GM21717 (cell line): Measurements from ENCODE around the gene TUBA1C.
"Not testable (repeated sequence)": the region's sequence is repeated elsewhere in the genome, so short reads cannot be mapped to it uniquely, and the experiment has no call there.

Source experiments
- ATAC-seq: cut with Tn5 transposase; IDR thresholded peaks from one replicate; pipeline ENCODE4 v1.9.1; 2021; ENCODE audit warnings: mild to moderate bottlenecking, moderate library complexity; ENCODE audit not compliant: unreplicated experiment

The TUBA1C gene

DNA sequence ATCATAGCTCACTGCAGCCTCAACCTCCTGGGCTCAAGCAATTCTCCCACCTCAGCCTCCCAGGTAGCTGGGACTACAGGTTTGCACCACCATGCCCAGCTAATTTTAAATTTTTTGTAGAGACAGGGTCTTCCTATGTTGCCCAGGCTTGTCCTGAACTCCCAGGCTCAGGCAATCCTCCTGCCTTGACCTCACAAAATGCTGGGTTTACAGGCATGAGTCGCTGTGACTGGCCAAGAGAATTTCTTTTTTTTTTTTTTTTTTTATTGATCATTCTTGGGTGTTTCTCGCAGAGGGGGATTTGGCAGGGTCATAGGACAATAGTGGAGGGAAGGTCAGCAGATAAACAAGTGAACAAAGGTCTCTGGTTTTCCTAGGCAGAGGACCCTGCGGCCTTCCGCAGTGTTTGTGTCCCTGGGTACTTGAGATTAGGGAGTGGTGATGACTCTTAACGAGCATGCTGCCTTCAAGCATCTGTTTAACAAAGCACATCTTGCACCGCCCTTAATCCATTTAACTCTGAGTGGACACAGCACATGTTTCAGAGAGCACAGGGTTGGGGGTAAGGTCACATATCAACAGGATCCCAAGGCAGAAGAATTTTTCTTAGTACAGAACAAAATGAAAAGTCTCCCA, 18.0 kb downstream of the TUBA1C start:
- ATAC-seq: not testable (repeated sequence)

DNA sequence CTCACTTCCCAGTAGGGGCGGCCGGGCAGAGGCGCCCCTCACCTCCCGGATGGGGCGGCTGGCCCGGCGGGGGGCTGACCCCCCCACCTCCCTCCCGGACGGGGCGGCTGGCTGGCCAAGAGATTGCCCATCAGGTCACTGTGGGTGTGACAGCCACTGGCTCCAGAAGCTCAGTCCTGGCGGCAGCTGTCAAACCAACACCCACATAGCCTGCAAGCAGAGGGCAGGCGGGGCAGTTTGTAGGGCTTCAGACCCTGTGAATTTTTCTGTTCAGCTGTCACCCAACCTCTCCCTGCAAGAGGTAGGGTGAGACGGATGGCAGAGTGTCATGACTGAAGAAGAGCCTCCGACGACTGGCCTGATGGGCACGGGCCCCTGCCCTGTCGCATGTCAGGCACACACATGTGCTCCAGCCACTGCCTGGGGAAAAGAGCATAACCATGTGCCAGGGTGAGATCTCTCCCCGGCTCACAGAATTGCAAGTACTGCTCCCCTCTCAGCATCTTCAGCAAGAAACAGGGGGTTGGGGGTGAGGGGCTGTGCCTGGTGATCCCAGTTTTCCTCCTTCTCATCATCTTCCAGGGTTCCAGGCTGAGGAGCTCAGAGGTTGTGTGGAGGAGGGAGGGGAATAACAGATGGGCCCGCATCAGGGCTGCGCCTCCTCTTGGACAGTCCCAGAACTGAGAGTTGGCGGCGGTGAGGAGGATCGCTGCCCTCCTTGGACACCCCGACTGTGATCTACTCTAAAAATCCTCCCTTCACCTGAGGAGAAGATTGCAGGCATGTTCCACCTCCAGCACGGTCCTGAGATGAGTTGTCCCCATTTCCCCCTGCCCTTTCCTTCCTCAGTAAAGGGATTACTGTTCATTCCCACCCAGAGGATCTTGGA, 18.9 kb downstream of the TUBA1C start:
- ATAC-seq: no peak

DNA sequence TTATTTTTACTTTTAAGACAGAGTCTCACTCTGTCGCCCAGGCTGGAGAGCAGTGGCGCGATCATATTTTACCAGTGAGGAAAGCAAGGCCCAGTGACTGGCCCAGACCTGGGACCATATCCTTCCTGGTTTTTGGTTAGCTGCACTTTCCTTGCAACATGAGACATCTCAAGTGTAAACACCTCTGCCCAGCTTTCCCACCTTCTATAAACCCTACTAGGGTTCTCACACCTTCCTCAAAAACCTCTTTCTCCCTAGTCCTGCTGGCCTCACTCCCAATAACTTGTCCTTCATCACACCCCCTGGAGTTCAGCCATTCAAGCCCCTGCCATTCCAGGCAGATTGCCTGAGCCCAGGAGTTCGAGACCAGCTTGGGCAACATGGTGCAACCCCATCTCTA, 19.8 kb downstream of the TUBA1C start:
- no peak for ATAC-seq

DNA sequence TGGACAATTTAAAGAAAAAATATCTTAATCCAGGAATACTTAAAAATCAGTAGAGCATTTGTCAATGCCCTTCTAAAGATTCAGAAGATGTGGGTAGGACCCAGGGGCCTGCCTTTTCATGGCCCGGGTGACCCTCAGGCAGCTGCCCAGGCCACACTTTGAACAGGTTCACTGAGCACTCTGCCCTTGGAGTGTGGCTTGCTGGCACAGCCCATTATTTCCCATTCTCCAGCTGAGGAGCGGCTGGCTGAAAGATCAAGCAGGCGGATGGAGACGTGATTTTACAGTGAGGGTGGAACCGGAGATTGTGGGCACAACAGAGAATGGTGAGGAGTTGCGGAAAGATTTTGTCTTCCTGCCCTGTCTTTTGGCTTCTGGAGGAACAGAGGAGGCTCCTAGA, 23.0 kb downstream of the TUBA1C start:
- no peak for ATAC-seq

DNA sequence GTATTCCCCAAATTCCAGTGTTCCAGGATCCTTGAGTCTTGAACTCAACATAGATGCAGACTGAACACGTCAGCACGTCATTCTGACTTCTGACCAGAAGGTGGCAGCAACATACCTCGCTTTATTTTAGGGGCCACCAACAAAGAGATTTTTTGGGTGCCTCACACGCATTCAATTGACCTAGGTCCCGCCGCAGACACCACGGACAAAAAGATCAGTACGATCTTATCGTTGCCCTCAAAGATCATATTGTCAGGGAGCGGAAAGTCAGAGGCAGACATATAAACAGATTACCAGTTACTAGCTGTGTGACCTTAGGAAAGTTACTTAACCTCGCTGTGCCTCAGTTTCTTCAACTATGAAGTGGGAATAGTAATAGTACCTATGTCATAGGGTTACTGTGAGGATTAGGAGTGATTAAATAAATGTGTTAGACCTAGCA, 23.6 kb downstream of the TUBA1C start:
- ATAC-seq: no peak

DNA sequence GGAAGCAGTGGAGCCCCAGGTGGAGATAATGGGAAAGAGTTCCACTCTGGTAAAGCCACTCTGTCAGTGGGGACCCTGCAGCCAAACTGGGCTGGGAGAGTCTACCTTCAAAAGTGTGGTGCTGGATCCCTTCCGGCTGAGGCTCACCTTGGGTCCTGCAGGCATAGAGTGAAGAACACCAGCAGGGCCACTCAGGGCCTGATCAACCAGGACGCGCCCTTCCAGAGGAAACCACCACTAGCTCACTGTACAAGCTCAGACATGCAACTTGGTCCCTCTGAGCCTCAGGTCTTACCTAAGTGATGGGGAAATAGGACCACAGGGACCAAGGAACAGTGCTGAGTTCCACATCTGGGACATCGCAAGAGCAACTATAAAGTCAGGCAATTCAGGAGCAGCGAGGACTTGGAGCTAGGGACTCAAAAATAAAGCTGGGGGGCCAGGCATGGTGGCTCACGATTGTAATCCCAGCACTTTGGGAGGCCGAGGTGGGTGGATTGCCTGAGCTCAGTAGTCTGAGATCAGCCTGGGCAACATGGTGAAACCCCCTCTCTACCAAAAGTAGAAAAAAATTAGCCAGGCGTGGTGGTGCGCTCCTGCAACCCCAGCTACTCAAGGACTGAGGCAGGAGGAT, 24.2 kb downstream of the TUBA1C start:
- no peak for ATAC-seq

DNA sequence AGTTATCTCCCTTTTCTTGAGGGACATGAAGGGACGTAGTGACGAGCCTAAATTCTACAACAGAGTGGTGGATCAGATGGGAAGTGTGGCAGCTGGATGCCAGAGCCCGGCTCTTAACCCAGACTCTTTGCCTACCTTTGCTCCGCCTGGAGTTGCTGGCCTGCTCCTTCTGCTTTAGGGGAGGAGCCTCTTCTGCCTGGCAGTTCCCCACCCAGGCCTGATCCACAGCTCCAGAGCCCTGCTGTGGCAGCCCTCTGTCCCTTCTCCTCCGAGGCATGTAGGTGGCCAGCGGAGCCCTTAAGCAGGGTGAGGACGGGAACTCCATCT, 27.8 kb downstream of the TUBA1C start:
- ATAC-seq: no peak

DNA sequence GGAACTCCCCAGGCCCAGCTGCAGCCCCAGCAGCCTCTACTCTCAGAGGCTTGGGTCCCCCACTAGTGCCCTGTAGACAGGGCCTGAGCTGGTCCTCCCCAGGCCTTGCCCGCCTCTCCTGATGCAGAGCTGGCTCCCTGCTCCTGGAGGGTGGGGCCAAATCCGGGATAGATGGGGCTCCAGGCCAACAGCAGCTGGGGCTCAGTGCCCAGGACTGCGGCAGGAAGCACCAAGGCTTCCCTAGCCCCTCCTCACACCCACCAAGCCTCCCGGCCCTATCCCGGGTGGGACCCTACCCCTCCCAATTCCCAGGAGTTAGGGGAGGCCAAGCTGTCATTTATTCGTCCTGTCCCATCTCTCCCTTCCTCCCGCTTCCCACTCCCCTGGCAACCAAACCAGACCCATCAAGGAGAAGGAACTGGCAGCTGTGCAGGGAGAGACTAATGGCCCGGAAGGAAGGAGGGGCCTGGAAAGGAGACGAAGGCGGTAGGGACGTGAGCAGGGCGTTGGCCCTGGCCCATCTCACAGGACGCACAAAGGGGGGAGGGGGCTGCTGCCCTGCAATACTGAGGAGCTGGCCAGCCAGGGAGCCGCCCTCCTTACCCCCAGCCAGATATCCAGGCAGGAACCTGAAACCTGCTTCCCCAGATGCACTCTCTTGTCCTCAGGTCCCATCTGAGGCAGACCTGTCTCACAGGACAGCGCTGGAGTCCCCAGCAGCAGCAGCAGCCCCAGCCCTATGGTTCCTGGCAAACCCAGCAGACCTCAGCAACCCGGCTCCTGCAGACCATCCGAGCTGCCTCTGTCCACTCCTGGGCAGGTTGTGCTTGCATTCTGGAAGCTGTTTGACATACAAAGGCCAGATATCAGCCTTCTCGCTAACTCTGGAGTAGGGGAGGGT, 28.4 kb downstream of the TUBA1C start:
- ATAC-seq: no peak

DNA sequence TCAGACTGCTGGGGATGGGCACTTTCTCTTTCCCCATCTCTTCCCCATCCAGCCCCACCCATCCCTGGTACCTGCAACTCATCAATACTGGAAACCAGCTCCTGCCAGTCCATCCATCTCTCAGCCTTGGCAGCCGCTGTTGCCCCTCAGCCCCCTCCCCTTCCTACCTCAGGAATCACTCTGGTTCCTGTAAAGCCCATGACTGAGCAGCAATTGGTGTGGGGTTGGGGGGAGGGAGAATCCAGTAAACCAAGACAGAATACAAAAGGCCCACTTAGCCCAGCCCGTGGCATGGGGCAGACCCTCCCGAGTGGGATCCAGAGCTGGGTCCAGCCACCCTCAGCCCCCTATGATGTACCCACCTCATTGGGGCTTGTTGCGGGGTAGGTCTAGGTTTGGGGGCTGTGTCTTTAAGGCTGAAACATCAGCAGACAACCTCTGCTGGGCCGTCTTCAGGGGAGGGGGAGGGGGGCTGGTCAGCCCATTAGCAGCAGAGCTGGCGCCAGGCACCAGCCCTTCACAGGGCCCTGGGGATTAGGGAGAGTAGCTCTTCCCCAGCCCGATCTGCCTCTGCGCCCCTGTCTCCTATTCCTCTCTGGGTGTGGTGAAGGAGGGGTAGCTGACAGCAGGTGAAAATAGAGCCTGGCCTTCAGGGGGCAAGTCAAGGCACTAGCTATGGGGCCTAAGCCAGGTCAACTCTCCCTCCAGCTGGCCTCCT, 29.4 kb downstream of the TUBA1C start:
- ATAC-seq: no peak

DNA sequence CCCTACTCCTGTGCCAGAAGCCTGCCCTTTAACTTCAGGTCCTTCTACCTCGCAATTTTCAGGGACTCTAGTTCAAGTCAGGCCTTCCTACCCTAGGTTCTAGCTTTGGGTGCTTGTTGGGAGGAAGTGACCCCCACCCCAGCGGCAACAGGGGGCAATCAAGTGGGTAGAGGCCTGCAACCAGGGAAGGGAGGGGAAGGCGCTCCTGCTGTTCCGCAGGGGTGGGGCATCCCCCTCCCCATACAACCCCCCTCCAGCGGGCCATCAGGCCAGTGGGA, 29.9 kb downstream of the TUBA1C start:
- ATAC-seq: no peak

DNA sequence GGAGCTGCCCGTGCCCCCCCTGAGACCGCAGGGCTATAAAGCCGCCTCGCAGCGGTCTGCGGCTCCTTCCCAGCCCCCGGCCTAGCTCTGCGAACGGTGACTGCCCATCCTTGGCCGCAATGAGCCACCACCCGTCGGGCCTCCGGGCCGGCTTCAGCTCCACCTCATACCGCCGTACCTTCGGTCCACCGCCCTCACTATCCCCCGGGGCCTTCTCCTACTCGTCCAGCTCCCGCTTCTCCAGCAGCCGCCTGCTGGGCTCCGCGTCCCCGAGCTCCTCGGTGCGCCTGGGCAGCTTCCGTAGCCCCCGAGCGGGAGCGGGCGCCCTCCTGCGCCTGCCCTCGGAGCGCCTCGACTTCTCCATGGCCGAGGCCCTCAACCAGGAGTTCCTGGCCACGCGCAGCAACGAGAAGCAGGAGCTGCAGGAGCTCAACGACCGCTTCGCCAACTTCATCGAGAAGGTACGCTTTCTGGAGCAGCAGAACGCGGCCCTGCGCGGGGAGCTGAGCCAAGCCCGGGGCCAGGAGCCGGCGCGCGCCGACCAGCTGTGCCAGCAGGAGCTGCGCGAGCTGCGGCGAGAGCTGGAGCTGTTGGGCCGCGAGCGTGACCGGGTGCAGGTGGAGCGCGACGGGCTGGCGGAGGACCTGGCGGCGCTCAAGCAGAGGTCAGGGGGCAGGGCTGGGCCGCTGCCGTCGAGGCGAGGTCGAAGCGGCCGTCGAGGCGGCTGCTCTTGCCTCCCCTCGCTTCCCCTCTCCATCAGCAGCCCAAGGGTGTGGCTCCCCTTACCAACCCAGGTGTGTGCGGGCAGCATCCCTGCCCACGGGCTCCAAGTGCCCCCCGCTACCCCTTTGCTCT, 30.4 kb downstream of the TUBA1C start, which contains the start of gene PRPH:
Gene PRPH (plus strand): TSS at position 66 of the 855 bp plus-strand sequence. CDS start 54 bp downstream, at position 120.
- no peak for ATAC-seq

DNA sequence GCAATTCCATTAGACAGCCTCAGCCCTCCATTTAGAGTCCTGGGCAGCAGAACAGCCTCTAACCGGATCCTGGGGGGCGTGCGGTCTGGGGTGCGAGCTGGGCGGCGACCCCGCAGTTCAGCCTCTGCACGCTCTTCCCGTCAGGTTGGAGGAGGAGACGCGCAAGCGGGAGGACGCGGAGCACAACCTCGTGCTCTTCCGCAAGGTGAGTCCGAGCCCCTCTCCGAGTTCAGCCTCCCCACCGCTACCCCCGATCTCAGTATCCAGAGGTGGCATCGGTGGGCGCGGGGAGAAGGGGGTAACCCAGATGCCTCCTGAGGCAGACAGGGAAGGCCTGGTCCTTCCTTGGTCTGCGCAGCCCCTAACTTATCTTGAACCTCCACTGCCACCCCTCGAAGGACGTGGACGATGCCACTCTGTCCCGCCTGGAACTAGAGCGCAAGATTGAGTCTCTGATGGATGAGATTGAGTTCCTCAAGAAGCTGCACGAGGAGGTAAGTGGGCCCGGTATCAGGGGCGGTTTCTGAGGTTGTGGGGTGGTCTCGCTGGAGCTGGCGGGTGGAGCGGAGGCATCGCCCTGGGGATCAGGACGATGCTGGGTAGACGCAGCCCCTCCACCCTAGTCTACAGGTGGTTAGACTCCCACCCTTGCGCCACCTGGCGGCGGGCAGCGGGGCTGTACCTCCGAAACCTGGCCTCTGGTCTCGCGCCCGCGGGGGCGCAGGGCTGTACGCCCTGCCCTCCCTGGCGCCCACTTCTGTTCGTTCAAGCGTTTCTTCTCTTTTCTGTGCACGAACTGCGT, 31.4 kb downstream of the TUBA1C start:
- no peak for ATAC-seq

DNA sequence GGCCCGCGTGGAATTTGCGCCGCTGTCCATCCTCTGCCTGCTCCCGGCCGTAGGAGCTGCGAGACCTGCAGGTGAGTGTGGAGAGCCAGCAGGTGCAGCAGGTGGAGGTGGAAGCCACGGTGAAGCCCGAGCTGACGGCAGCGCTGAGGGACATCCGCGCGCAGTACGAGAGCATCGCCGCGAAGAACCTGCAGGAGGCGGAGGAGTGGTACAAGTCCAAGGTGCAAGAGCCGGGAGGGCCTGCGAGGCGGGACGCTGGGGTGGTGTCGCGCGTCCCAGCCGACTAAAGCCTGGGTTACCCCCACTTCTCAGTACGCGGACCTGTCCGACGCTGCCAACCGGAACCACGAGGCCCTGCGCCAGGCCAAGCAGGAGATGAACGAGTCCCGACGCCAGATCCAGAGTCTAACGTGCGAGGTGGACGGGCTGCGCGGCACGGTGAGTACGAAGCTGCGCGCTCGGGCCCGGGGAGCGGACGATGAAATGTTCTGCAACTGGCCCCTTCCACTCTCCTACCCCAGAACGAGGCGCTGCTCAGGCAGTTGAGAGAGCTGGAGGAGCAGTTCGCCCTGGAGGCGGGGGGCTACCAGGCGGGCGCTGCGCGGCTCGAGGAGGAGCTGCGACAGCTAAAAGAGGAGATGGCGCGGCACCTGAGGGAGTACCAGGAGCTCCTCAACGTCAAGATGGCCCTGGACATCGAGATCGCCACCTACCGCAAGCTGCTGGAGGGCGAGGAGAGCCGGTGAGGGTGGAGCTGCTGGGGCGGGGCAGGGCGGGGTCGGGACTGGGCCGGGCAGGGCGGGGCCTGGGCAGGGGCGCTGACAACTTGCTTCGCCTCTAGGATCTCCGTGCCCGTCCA, 32.2 kb downstream of the TUBA1C start:
- ATAC-seq: no peak

DNA sequence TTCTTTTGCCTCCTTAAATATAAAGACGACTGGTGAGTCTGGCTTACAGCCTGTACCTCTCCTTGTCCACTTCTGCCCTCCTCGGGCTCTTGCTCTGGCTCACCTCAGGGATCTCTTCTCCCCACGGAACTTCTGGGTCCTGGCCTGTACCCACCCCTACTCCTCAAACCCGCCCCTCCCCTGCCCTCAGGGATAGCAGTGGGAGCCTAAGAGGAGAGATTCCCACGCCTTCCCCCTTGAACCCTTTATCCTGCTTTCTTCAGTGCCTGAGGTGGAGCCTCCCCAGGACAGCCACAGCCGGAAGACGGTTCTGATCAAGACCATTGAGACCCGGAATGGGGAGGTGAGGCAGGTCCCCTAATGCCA, 32.8 kb downstream of the TUBA1C start:
- no peak for ATAC-seq

DNA sequence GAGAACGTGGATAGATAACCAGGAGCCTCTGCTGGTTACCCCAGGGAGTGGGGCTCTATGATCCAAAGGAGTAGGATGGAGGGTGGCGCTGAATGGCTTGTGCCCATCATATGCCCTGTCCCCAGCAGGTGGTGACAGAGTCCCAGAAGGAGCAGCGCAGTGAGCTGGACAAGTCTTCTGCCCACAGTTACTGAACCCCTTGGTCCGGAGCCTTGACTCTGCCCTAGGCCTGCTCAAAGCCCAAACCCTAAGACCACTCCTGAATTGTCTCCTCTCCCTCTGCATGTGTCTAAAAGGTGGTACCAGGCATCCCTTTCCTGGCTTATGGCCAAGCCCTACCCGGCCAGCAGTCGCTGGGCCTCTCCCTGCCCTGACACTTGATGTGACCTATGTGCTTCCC, 33.3 kb downstream of the TUBA1C start:
- no peak for ATAC-seq

DNA sequence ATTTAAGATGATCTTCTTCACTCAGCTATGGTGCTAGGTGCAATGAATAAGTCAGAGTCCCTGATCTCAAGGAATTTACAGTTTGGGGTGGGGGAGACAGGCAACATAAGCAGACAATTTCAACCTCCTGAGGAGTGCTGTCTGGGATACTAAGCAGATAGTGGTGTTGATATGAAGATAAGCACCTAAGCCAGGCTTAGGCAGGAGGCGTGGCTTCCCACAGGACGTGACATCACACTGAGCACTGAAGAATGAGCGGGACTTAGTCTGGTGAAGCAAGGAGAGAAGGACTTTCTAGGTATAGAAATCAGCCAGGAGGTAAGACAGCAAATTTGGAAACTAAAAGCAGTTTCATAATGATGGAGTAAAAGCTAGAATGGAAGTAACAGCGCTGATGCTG, 36.9 kb downstream of the TUBA1C start:
- ATAC-seq: no peak

DNA sequence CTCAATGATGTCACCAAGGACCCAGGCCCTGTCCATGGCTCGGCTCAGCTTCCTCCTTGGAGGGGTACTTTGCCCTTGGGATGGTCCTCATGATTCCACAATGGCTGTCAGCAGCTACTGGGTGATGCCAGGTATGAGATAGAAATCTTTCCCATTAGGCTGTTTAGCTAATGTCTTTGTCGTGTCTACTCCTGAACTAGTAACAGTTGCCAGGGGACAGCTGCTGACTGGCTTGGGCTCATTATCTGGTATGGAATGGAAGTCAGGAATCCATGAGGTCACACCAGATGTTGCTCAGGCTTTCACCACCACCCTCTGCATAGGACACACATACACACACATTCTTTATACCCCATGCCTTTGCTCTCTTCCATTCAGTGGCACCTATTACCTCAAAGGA, 39.3 kb downstream of the TUBA1C start:
- ATAC-seq: no peak
